K562 (cell line): ENCODE measurements around the gene PRKCB. TPM values are rescaled to one million over a fixed set of nuclear protein-coding genes. Genes with fewer than 3 reads are reported as not detected.

Experiments
- BHLHE40 ChIP-seq: IDR thresholded peaks from 2 replicates; pipeline ENCODE4 v1.6.1; 2011; ENCODE audit warnings: low read length, improper control_type of control experiment
- POLR2H ChIP-seq: IDR thresholded peaks from 2 replicates; pipeline ENCODE4 v1.6.1; 2016; ENCODE audit warnings: missing genetic modification characterization, low read depth, mild to moderate bottlenecking, control low read depth, missing compliant biosample characterization, moderate library complexity
- PTTG1 ChIP-seq: fragments of 450-650 bp; IDR thresholded peaks from 2 replicates; pipeline ENCODE4 v1.6.1; 2016; ENCODE audit warnings: low read depth, mild to moderate bottlenecking, missing genetic modification characterization, missing compliant biosample characterization
- RFX1 ChIP-seq: fragments of 450-650 bp; IDR thresholded peaks from 2 replicates; pipeline ENCODE4 v1.6.1; 2016; ENCODE audit warnings: mild to moderate bottlenecking, moderate library complexity
- RFX7 ChIP-seq: fragments of 250-450 bp; sonication (Bioruptor Pico); IDR thresholded peaks from 2 replicates; pipeline ENCODE4 v1.5.1; 2021; ENCODE audit warnings: mild to moderate bottlenecking
- ZBTB11 ChIP-seq, 3 experiments: fragments of 200-800 bp in 1 of 3; fragments of 250-450 bp in 1 of 3; fragments of 450-650 bp in 1 of 3; sonication (Bioruptor Pico) in 1 of 3; sonication (Bioruptor generic) in 1 of 3; formaldehyde crosslinking in 1 of 3; IDR thresholded peaks; 2 replicates each; pipeline versions ENCODE4 v1.6.1 to v1.8.0; 2016 to 2022; ENCODE audit warnings: mild to moderate bottlenecking in 2 of 3, missing genetic modification characterization in 2 of 3, missing compliant biosample characterization in 1 of 3, moderate library complexity in 1 of 3
- ZC3H8 ChIP-seq: fragments of 450-650 bp; IDR thresholded peaks from 2 replicates; pipeline ENCODE4 v1.6.1; 2017
- ZFP91 ChIP-seq: sonication (generic); formaldehyde crosslinking; IDR thresholded peaks from 2 replicates; pipeline ENCODE4 v1.8.0; 2022; ENCODE audit warnings: mild to moderate bottlenecking, missing genetic modification reagents
- ZNF395 ChIP-seq: fragments of 200-800 bp; sonication (Bioruptor generic); IDR thresholded peaks from 2 replicates; pipeline ENCODE4 v1.6.1; 2017; ENCODE audit warnings: missing genetic modification characterization, missing compliant biosample characterization
- ZNF407 ChIP-seq: fragments of 450-650 bp; IDR thresholded peaks from 2 replicates; pipeline ENCODE4 v1.6.1; 2016; ENCODE audit warnings: low read depth
- ZNF584 ChIP-seq: fragments of 200-800 bp; sonication (Bioruptor generic); IDR thresholded peaks from 2 replicates; pipeline ENCODE4 v1.6.1; 2016; ENCODE audit warnings: low read depth, mild to moderate bottlenecking, missing genetic modification characterization, missing compliant biosample characterization
- ZNF644 ChIP-seq: fragments of 200-800 bp; sonication (Bioruptor generic); IDR thresholded peaks from 2 replicates; pipeline ENCODE4 v1.6.1; 2016; ENCODE audit warnings: low read depth, missing genetic modification characterization, missing compliant biosample characterization
- polyA plus RNA-seq, 8 experiments: library from polyadenylated mRNA; depleted of rRNA in 4 of 8; stranded (reverse) in 5 of 8; unstranded in 3 of 8; fragments of >200 nt; fragmentation: Nextera tagmentation in 2 of 8; fragmentation: Illumina TruSeq in 1 of 8; extraction: Ambion mirVana in 2 of 8; extraction: Trizol in 1 of 8; gene quantifications; 2 replicates each; pipeline versions ENCODE4 v1.2.1 to v1.2.3, GENCODE V29; 2011 to 2014; ENCODE audit warnings: inconsistent platforms in 1 of 8, missing spikeins in 1 of 8
- total RNA-seq, 7 experiments: library from RNA; depleted of rRNA in 6 of 7; stranded (reverse); fragments of >200 nt in 6 of 7; fragmentation: Illumina TruSeq in 2 of 7; extraction: Trizol in 2 of 7; gene quantifications; 2 replicates each; pipeline versions ENCODE4 v1.2.1 to v1.2.3, GENCODE V29; 2011 to 2021; ENCODE audit warnings: low replicate concordance in 1 of 7

PRKCB gene
- total and polyA plus RNA-seq, 9 of the 15 experiments (the other 6 are each of a cell fraction or from before 2014, with no cell fraction given), result 49.9 to 276 (median 148) TPM

GRCh38 chr16:23835390-23836077 lies at the start of gene PRKCB (continued):
- TF ChIP-seq ZNF407 (no peak), RFX1 (no peak), ZNF395 (peak; percentile 77; the same call in 1 of the 2 replicates), ZC3H8 (no peak), PTTG1 (no peak), POLR2H (tag) (no peak), ZFP91 (CRISPR knock-in tag) (no peak), BHLHE40 (peak; percentile 51), ZNF644 (tag) (no peak), ZNF584 (CRISPR knock-in tag) (no peak), ZBTB11 (CRISPR knock-in tag; IDR thresholded peaks at IDR 0.05) (no peak), RFX7 (CRISPR knock-in tag) (no peak)
